Hepatocyte (in vitro differentiated cells): ENCODE data around the gene CALCOCO2.

Source experiments
- CTCF ChIP-seq: fragments of 200-600 bp; sonication (generic); IDR thresholded peaks from 2 replicates; pipeline ENCODE4 v1.5.1; 2016; ENCODE audit warnings: antibody characterized with exemption, mild to moderate bottlenecking; ENCODE audit not compliant: poor library complexity
- EZH2phosphoT487 ChIP-seq: fragments of 200-600 bp; sonication (generic); IDR thresholded peaks from one replicate; pipeline ENCODE4 v1.6.1; 2018; ENCODE audit warnings: antibody characterized with exemption, mild to moderate bottlenecking, low read depth, moderate library complexity; ENCODE audit not compliant: unreplicated experiment, severe bottlenecking

- TF ChIP-seq CTCF (no peak), EZH2phosphoT487 (no peak)
Measured at GRCh38 chr17:48850792-48851323, 20.0 kb downstream of the CALCOCO2 start.
